ENCODE data around the gene RAB9A. TPM values are rescaled to one million over a fixed set of nuclear protein-coding genes. Genes with fewer than 3 reads are reported as not detected.

The RAB9A gene
- total and polyA plus RNA-seq, 11 donors = 6.8 to 34.2 (median 21.7) TPM

- Histone ChIP-seq H3K4me3 (peak within 1 kb of the TSS; percentile 29 to 81 (median 64)), H3K27me3 (peaks cover 0 to 24% (median 0%) of the 10 kb centered on the region in 9 donors), H3K4me1 (peaks cover 0 to 18% (median 7%) of the 10 kb centered on the region in 12 donors), H3K27ac (peak within 1 kb of the TSS; percentile 73 to 98 (median 94)), H3K9me3 (peaks cover 0 to 5% (median 0%) of the 10 kb centered on the region in 12 donors), H3K36me3 (peaks cover 0 to 11% (median 0%) of the 10 kb centered on the region in 9 donors)
- peak; percentile 99 to 100 (median 100) for ATAC-seq
- peak; percentile 94 to 98 (median 97) for DNase-seq
- TF ChIP-seq POLR2A (IDR thresholded peaks at IDR 0.05) (peak in 1 of 2 donors; percentile 67), CTCF (IDR thresholded peaks at IDR 0.05) (no peak)
- intact Hi-C loops (cut with DNase I) = loop anchor here in 4 of 10 donors (1.0 to 10.0 kb wide), 5 partner anchors 81 to 706 kb away; partner anchors contain the start of genes OFD1 (in 2 of the 4), TRAPPC2 (in 2 of the 4) and GEMIN8 (in 1 of the 4)
- WGBS, 4 donors = 0 to 8% (median 3%) methylated on average over 21 to 54 of the region's 54 CpGs
Measured at GRCh38 chrX:13652850-13653693, 35.9 kb upstream of the RAB9A start, which contains the start of gene TCEANC. Gene TCEANC, plus strand, starts transcription at chrX:13653141. Its CDS starts 9,368 bp downstream, at chrX:13662509.

- intact Hi-C loops (cut with DNase I) = loop anchor here in 3 of 10 donors (5.0 to 10.0 kb wide), 3 partner anchors 81 to 707 kb away; partner anchors contain the start of genes OFD1 (in 1 of the 3) and TRAPPC2 (in 1 of the 3)
- TF ChIP-seq POLR2A (IDR thresholded peaks at IDR 0.05) (no peak), CTCF (IDR thresholded peaks at IDR 0.05) (no peak)
- peak overlapping the region; percentile 73 to 98 (median 94) for H3K27ac ChIP-seq
- H3K9me3 ChIP-seq = no peaks in the 10 kb centered on the region
- ATAC-seq = no peak
- peaks cover 0 to 25% (median 8%) of the 10 kb centered on the region in 12 donors for H3K4me1 ChIP-seq
- peak overlapping the region in 10 of 12 donors; percentile 45 to 81 (median 67) for H3K4me3 ChIP-seq
- no peak for DNase-seq
- peaks cover 0 to 18% (median 0%) of the 10 kb centered on the region in 9 donors for H3K27me3 ChIP-seq
- peaks cover 0 to 11% (median 0%) of the 10 kb centered on the region in 9 donors for H3K36me3 ChIP-seq
Measured at GRCh38 chrX:13654116-13654515, 34.8 kb upstream of the RAB9A start.

- TF ChIP-seq POLR2A (IDR thresholded peaks at IDR 0.05) = no peak
- TF ChIP-seq CTCF (IDR thresholded peaks at IDR 0.05) = no peak
- intact Hi-C loops (cut with DNase I) = loop anchor here in 8 of 10 donors (2.0 to 10.0 kb wide), 5 partner anchors 79 to 377 kb away; partner anchors contain the start of genes OFD1 (in 1 of the 8) and TRAPPC2 (in 1 of the 8)
Measured at GRCh38 chrX:13655674-13656073, 33.3 kb upstream of the RAB9A start.

More at GRCh38 chrX:13655674-13656073, 33.3 kb upstream of the RAB9A start:
- Histone ChIP-seq H3K27me3 (peaks cover 0 to 14% (median 0%) of the 10 kb centered on the region in 9 donors), H3K27ac (peak overlapping the region in 1 of 12 donors; percentile 7), H3K4me1 (peaks cover 0 to 27% (median 8%) of the 10 kb centered on the region in 12 donors), H3K9me3 (no peaks in the 10 kb centered on the region), H3K4me3 (no peak overlapping the region), H3K36me3 (peaks cover 0 to 22% (median 8%) of the 10 kb centered on the region in 9 donors)
- no peak for DNase-seq
- no peak for ATAC-seq
- WGBS, 4 donors = 74 to 96% (median 77%) methylated on average over 3 of the region's 3 CpGs
